Measurements from ENCODE around the gene FBXO5.
A peak's percentile ranks its signal among the peaks of the same experiment; 100 is the strongest.

Gene FBXO5

GRCh38 chr6:152957796-152958195, 25.0 kb downstream of the FBXO5 start:
- Histone ChIP-seq H2AFZ (ENCODE audit: low read depth, low read length) (no peak overlapping the region), H3K9me3 (ENCODE audit: low read length) (no peaks in the 10 kb centered on the region), H3K36me3 (ENCODE audit: insufficient read depth, low read length) (no peaks in the 10 kb centered on the region), H3K27me3 (ENCODE audit: insufficient read depth, low read length) (no peaks in the 10 kb centered on the region), H3K4me3 (ENCODE audit: low read length) (no peak overlapping the region), H3K4me1 (ENCODE audit: insufficient read depth, low read length) (no peaks in the 10 kb centered on the region)

- Histone ChIP-seq H2AFZ (ENCODE audit: low read depth, low read length) (no peak overlapping the region), H3K4me3 (ENCODE audit: low read length) (no peak overlapping the region), H3K36me3 (ENCODE audit: insufficient read depth, low read length) (no peaks in the 10 kb centered on the region), H3K4me1 (ENCODE audit: insufficient read depth, low read length) (no peaks in the 10 kb centered on the region), H3K27me3 (ENCODE audit: insufficient read depth, low read length) (no peaks in the 10 kb centered on the region), H3K9me3 (ENCODE audit: low read length) (no peaks in the 10 kb centered on the region)
These were observed 28.4 kb downstream of the FBXO5 start for GRCh38 chr6:152954443-152954842.

- H3K4me3 ChIP-seq (ENCODE audit: low read length): no peak overlapping the region
- H3K27me3 ChIP-seq (ENCODE audit: insufficient read depth, low read length): no peaks in the 10 kb centered on the region
- H3K4me1 ChIP-seq (ENCODE audit: insufficient read depth, low read length): no peaks in the 10 kb centered on the region
- H2AFZ ChIP-seq (ENCODE audit: low read depth, low read length): no peak overlapping the region
- H3K36me3 ChIP-seq (ENCODE audit: insufficient read depth, low read length): no peaks in the 10 kb centered on the region
- no peaks in the 10 kb centered on the region for H3K9me3 ChIP-seq (ENCODE audit: low read length)
These were observed 29.9 kb downstream of the FBXO5 start for GRCh38 chr6:152952866-152953509.

GRCh38 chr6:152952045-152952444, 30.8 kb downstream of the FBXO5 start:
- no peaks in the 10 kb centered on the region for H3K36me3 ChIP-seq (ENCODE audit: insufficient read depth, low read length)
- no peak overlapping the region for H2AFZ ChIP-seq (ENCODE audit: low read depth, low read length)
- no peaks in the 10 kb centered on the region for H3K27me3 ChIP-seq (ENCODE audit: insufficient read depth, low read length)
- no peak overlapping the region for H3K4me3 ChIP-seq (ENCODE audit: low read length)
- no peaks in the 10 kb centered on the region for H3K4me1 ChIP-seq (ENCODE audit: insufficient read depth, low read length)
- no peaks in the 10 kb centered on the region for H3K9me3 ChIP-seq (ENCODE audit: low read length)

GRCh38 chr6:152950240-152950639, 32.6 kb downstream of the FBXO5 start:
- Histone ChIP-seq H3K4me1 (ENCODE audit: insufficient read depth, low read length) (no peaks in the 10 kb centered on the region), H3K36me3 (ENCODE audit: insufficient read depth, low read length) (no peaks in the 10 kb centered on the region), H2AFZ (ENCODE audit: low read depth, low read length) (no peak overlapping the region), H3K9me3 (ENCODE audit: low read length) (no peaks in the 10 kb centered on the region), H3K4me3 (ENCODE audit: low read length) (no peak overlapping the region), H3K27me3 (ENCODE audit: insufficient read depth, low read length) (no peaks in the 10 kb centered on the region)

- Histone ChIP-seq H2AFZ (ENCODE audit: low read depth, low read length) (peak overlapping the region; percentile 33), H3K36me3 (ENCODE audit: insufficient read depth, low read length) (no peaks in the 10 kb centered on the region), H3K9me3 (ENCODE audit: low read length) (no peaks in the 10 kb centered on the region), H3K27me3 (ENCODE audit: insufficient read depth, low read length) (no peaks in the 10 kb centered on the region), H3K4me3 (ENCODE audit: low read length) (no peak overlapping the region), H3K4me1 (ENCODE audit: insufficient read depth, low read length) (no peaks in the 10 kb centered on the region)
These were observed 34.6 kb downstream of the FBXO5 start for GRCh38 chr6:152948150-152948768.

- H2AFZ ChIP-seq (ENCODE audit: low read depth, low read length): no peak overlapping the region
- no peaks in the 10 kb centered on the region for H3K4me1 ChIP-seq (ENCODE audit: insufficient read depth, low read length)
- no peak overlapping the region for H3K4me3 ChIP-seq (ENCODE audit: low read length)
- H3K36me3 ChIP-seq (ENCODE audit: insufficient read depth, low read length): no peaks in the 10 kb centered on the region
- H3K27me3 ChIP-seq (ENCODE audit: insufficient read depth, low read length): no peaks in the 10 kb centered on the region
- H3K9me3 ChIP-seq (ENCODE audit: low read length): no peaks in the 10 kb centered on the region
These were observed 35.8 kb downstream of the FBXO5 start for GRCh38 chr6:152946995-152947394.

- no peaks in the 10 kb centered on the region for H3K36me3 ChIP-seq (ENCODE audit: insufficient read depth, low read length)
- H3K9me3 ChIP-seq (ENCODE audit: low read length): no peaks in the 10 kb centered on the region
- no peak overlapping the region for H2AFZ ChIP-seq (ENCODE audit: low read depth, low read length)
- H3K27me3 ChIP-seq (ENCODE audit: insufficient read depth, low read length): no peaks in the 10 kb centered on the region
- no peaks in the 10 kb centered on the region for H3K4me1 ChIP-seq (ENCODE audit: insufficient read depth, low read length)
- no peak overlapping the region for H3K4me3 ChIP-seq (ENCODE audit: low read length)
These were observed 36.4 kb downstream of the FBXO5 start for GRCh38 chr6:152946484-152946883.

- Histone ChIP-seq H3K9me3 (ENCODE audit: low read length) (no peaks in the 10 kb centered on the region), H3K4me3 (ENCODE audit: low read length) (no peak overlapping the region), H2AFZ (ENCODE audit: low read depth, low read length) (no peak overlapping the region), H3K27me3 (ENCODE audit: insufficient read depth, low read length) (no peaks in the 10 kb centered on the region), H3K36me3 (ENCODE audit: insufficient read depth, low read length) (no peaks in the 10 kb centered on the region), H3K4me1 (ENCODE audit: insufficient read depth, low read length) (no peaks in the 10 kb centered on the region)
These were observed 39.5 kb downstream of the FBXO5 start for GRCh38 chr6:152943260-152943897.

GRCh38 chr6:152942319-152942869, 40.4 kb downstream of the FBXO5 start:
- H3K4me3 ChIP-seq (ENCODE audit: low read length): no peak overlapping the region
- no peak overlapping the region for H2AFZ ChIP-seq (ENCODE audit: low read depth, low read length)
- no peaks in the 10 kb centered on the region for H3K27me3 ChIP-seq (ENCODE audit: insufficient read depth, low read length)
- H3K9me3 ChIP-seq (ENCODE audit: low read length): no peaks in the 10 kb centered on the region
- H3K4me1 ChIP-seq (ENCODE audit: insufficient read depth, low read length): no peaks in the 10 kb centered on the region
- H3K36me3 ChIP-seq (ENCODE audit: insufficient read depth, low read length): no peaks in the 10 kb centered on the region

- Histone ChIP-seq H3K4me1 (ENCODE audit: insufficient read depth, low read length) (no peaks in the 10 kb centered on the region), H3K9me3 (ENCODE audit: low read length) (no peaks in the 10 kb centered on the region), H3K4me3 (ENCODE audit: low read length) (no peak overlapping the region), H2AFZ (ENCODE audit: low read depth, low read length) (no peak overlapping the region), H3K27me3 (ENCODE audit: insufficient read depth, low read length) (no peaks in the 10 kb centered on the region), H3K36me3 (ENCODE audit: insufficient read depth, low read length) (no peaks in the 10 kb centered on the region)
These were observed 41.1 kb downstream of the FBXO5 start for GRCh38 chr6:152941746-152942145.

- no peak overlapping the region for H2AFZ ChIP-seq (ENCODE audit: low read depth, low read length)
- H3K4me3 ChIP-seq (ENCODE audit: low read length): no peak overlapping the region
- no peaks in the 10 kb centered on the region for H3K9me3 ChIP-seq (ENCODE audit: low read length)
- no peaks in the 10 kb centered on the region for H3K4me1 ChIP-seq (ENCODE audit: insufficient read depth, low read length)
- no peaks in the 10 kb centered on the region for H3K27me3 ChIP-seq (ENCODE audit: insufficient read depth, low read length)
- no peaks in the 10 kb centered on the region for H3K36me3 ChIP-seq (ENCODE audit: insufficient read depth, low read length)
These were observed 50.0 kb downstream of the FBXO5 start for GRCh38 chr6:152932865-152933264.

- no peak overlapping the region for H2AFZ ChIP-seq (ENCODE audit: low read depth, low read length)
- H3K9me3 ChIP-seq (ENCODE audit: low read length): no peaks in the 10 kb centered on the region
- no peak overlapping the region for H3K4me3 ChIP-seq (ENCODE audit: low read length)
- H3K4me1 ChIP-seq (ENCODE audit: insufficient read depth, low read length): no peaks in the 10 kb centered on the region
- H3K27me3 ChIP-seq (ENCODE audit: insufficient read depth, low read length): no peaks in the 10 kb centered on the region
- H3K36me3 ChIP-seq (ENCODE audit: insufficient read depth, low read length): no peaks in the 10 kb centered on the region
These were observed 60.1 kb downstream of the FBXO5 start for GRCh38 chr6:152922706-152923105.
